H1 (cell line): ENCODE results near the gene METTL21C. TPM values are rescaled to one million over a fixed set of nuclear protein-coding genes. Genes with fewer than 3 reads are reported as not detected.

Source experiments
- CTCF ChIA-PET: fragments of 300-600 bp; sonication (Branson Sonifier 250); formaldehyde crosslinking; loops from one replicate; lab custom pipeline; 2021; ENCODE audit not compliant: partially characterized antibody; lab: Charles Lee
- POLR2A ChIA-PET: fragments of 300-600 bp; sonication (Branson Sonifier 250); formaldehyde crosslinking; loops from one replicate; lab custom pipeline; 2021; ENCODE audit warnings: inconsistent platforms; ENCODE audit not compliant: partially characterized antibody; lab: Charles Lee
- DNase-seq, 2 experiments: peaks; one replicate each; pipeline versions ENCODE4 v3.0.0 to v3.0.0-alpha.2; 2010 to 2022; ENCODE audit warnings: low spot score in 2 of 2, low read depth in 1 of 2, mixed read lengths in 1 of 2
- FAIRE-seq: peaks from 2 replicates; lab custom pipeline; 2011; peaks lifted over from hg19 to GRCh38; lab: Jason Lieb, UNC
- H2AFZ ChIP-seq: 2 replicates; pipeline ENCODE4 v1.8.1; 2012; ENCODE audit warnings: low read length, inconsistent platforms
- H2AK5ac ChIP-seq: 2 replicates; pipeline ENCODE4 v1.6.1; 2013; ENCODE audit warnings: low read depth, low read length
- H2BK120ac ChIP-seq: replicated peaks from 2 replicates; pipeline ENCODE3; 2013; ENCODE audit warnings: low read depth, low read length, inconsistent platforms
- H2BK12ac ChIP-seq: 2 replicates; pipeline ENCODE4 v1.6.1; 2013; ENCODE audit warnings: low read depth, low read length
- H2BK15ac ChIP-seq: 2 replicates; pipeline ENCODE4 v1.6.1; 2013; ENCODE audit warnings: low read length
- H2BK20ac ChIP-seq: 2 replicates; pipeline ENCODE4 v1.6.1; 2013; ENCODE audit warnings: low read length
- H2BK5ac ChIP-seq: 2 replicates; pipeline ENCODE4 v1.6.1; 2013; ENCODE audit warnings: low read depth, low read length
- H3K14ac ChIP-seq: 2 replicates; pipeline ENCODE4 v1.6.1; 2013; ENCODE audit warnings: inconsistent platforms; ENCODE audit not compliant: insufficient read length
- H3K18ac ChIP-seq: 2 replicates; pipeline ENCODE4 v1.6.1; 2013; ENCODE audit warnings: low read length; ENCODE audit errors: extremely low read depth
- H3K23ac ChIP-seq: 2 replicates; pipeline ENCODE4 v1.6.1; 2013; ENCODE audit warnings: inconsistent platforms; ENCODE audit not compliant: insufficient read length
- H3K23me2 ChIP-seq: 2 replicates; pipeline ENCODE4 v1.6.1; 2013; ENCODE audit warnings: low read depth, low read length
- H3K27ac ChIP-seq: 2 replicates; pipeline ENCODE4 v1.6.1; 2011; ENCODE audit warnings: low read depth, low read length, inconsistent platforms
- H3K27me3 ChIP-seq, 4 experiments: replicated peaks in 1 of 4; 1 replicate in 1 of 4; 2 replicates in 3 of 4; pipeline versions ENCODE4 v1.6.1 to v1.8.1; 2011 to 2013; ENCODE audit warnings: low read length in 3 of 4, mild to moderate bottlenecking in 3 of 4, inconsistent platforms in 2 of 4, mixed read lengths in 2 of 4, moderate library complexity in 1 of 4; ENCODE audit not compliant: control insufficient read depth in 3 of 4, insufficient read depth in 3 of 4; ENCODE audit errors: extremely low read depth in 1 of 4
- H3K36me3 ChIP-seq, 4 experiments: 2 replicates each; pipeline versions ENCODE4 v1.6.1 to v1.8.1; 2011 to 2013; ENCODE audit warnings: mild to moderate bottlenecking in 4 of 4, low read length in 3 of 4, moderate library complexity in 2 of 4, control low read depth in 1 of 4, inconsistent platforms in 1 of 4; ENCODE audit not compliant: insufficient read depth in 4 of 4, control insufficient read depth in 2 of 4
- H3K4ac ChIP-seq: replicated peaks from 2 replicates; pipeline ENCODE3; 2013; ENCODE audit warnings: low read length, low read depth, mixed read lengths, inconsistent platforms; ENCODE audit not compliant: insufficient read length
- H3K4me1 ChIP-seq, 4 experiments: replicated peaks in 1 of 4; 1 replicate in 1 of 4; 2 replicates in 3 of 4; pipeline versions ENCODE4 v1.6.1 to v1.8.1; 2011 to 2013; ENCODE audit warnings: low read length in 3 of 4, inconsistent platforms in 2 of 4, mixed read lengths in 1 of 4; ENCODE audit not compliant: insufficient read depth in 4 of 4, control insufficient read depth in 3 of 4
- H3K4me2 ChIP-seq, 2 experiments: 2 replicates each; pipeline versions ENCODE4 v1.6.1 to v1.8.1; 2011 to 2013; ENCODE audit warnings: low read depth in 2 of 2, low read length in 2 of 2, control low read depth in 1 of 2, inconsistent platforms in 1 of 2, mild to moderate bottlenecking in 1 of 2; ENCODE audit not compliant: insufficient read depth in 1 of 2
- H3K4me3 ChIP-seq, 4 experiments: fragments of 200-600, 300-600 bp in 1 of 4; sonication (generic), shearing (Covaris generic), sonication (Bioruptor Twin) in 1 of 4; 2 replicates each; pipeline versions ENCODE4 v1.5.1 to v1.8.1; 2011 to 2016; ENCODE audit warnings: low read length in 4 of 4, low read depth in 3 of 4, control low read depth in 2 of 4, inconsistent platforms in 2 of 4, mild to moderate bottlenecking in 2 of 4, mixed read lengths in 1 of 4, moderate library complexity in 1 of 4; ENCODE audit not compliant: insufficient read depth in 2 of 4; ENCODE audit errors: extremely low read depth in 1 of 4
- H3K56ac ChIP-seq: replicated peaks from 2 replicates; pipeline ENCODE3; 2013; ENCODE audit warnings: low read depth, mild to moderate bottlenecking, mixed read lengths, low read length, inconsistent platforms; ENCODE audit not compliant: insufficient read length
- H3K79me1 ChIP-seq: 2 replicates; pipeline ENCODE4 v1.6.1; 2013; ENCODE audit warnings: low read depth, low read length, control low read depth
- H3K79me2 ChIP-seq, 2 experiments: 2 replicates each; pipeline versions ENCODE4 v1.6.1 to v1.8.1; 2012 to 2013; ENCODE audit warnings: low read length in 2 of 2, mild to moderate bottlenecking in 2 of 2, inconsistent platforms in 1 of 2; ENCODE audit not compliant: insufficient read depth in 2 of 2, control insufficient read depth in 1 of 2
- H3K9ac ChIP-seq, 4 experiments: replicated peaks in 1 of 4; 1 replicate in 1 of 4; 2 replicates in 3 of 4; pipeline versions ENCODE4 v1.6.1 to v1.8.1; 2011 to 2013; ENCODE audit warnings: low read depth in 3 of 4, low read length in 3 of 4, control low read depth in 2 of 4, mild to moderate bottlenecking in 2 of 4, moderate library complexity in 2 of 4, inconsistent platforms in 1 of 4; ENCODE audit errors: extremely low read depth in 1 of 4
- H3K9me3 ChIP-seq, 2 experiments: 2 replicates each; pipeline versions ENCODE4 v1.6.1 to v1.8.1; 2012 to 2013; ENCODE audit warnings: mild to moderate bottlenecking in 2 of 2, moderate library complexity in 2 of 2, control low read depth in 1 of 2, inconsistent platforms in 1 of 2, low read depth in 1 of 2, low read length in 1 of 2, mixed read lengths in 1 of 2; ENCODE audit not compliant: insufficient read depth in 2 of 2
- H4K20me1 ChIP-seq, 2 experiments: replicated peaks in 1 of 2; 2 replicates each; pipeline versions ENCODE3 to v1.8.1; 2011 to 2013; ENCODE audit warnings: inconsistent platforms in 2 of 2, low read length in 2 of 2, mild to moderate bottlenecking in 1 of 2; ENCODE audit not compliant: insufficient read depth in 2 of 2, control insufficient read depth in 1 of 2
- H4K5ac ChIP-seq: 2 replicates; pipeline ENCODE4 v1.6.1; 2013; ENCODE audit warnings: low read length, low read depth, mixed read lengths, inconsistent platforms; ENCODE audit not compliant: insufficient read length
- H4K8ac ChIP-seq: 2 replicates; pipeline ENCODE4 v1.8.0; 2013; ENCODE audit warnings: mild to moderate bottlenecking, moderate library complexity, low read length, inconsistent platforms; ENCODE audit not compliant: insufficient read depth; ENCODE audit errors: extremely low read depth
- H4K91ac ChIP-seq: replicated peaks from 2 replicates; pipeline ENCODE3; 2013; ENCODE audit warnings: low read length, mixed read lengths, inconsistent platforms; ENCODE audit not compliant: insufficient read length
- CBX8 ChIP-seq: fragments of 300-800, 300-1000 bp; sonication (generic); IDR thresholded peaks from 2 replicates; pipeline ENCODE4 v1.7.1; 2016; ENCODE audit warnings: low read depth, low read length, borderline replicate concordance
- CEBPB ChIP-seq: IDR thresholded peaks from 2 replicates; pipeline ENCODE4 v1.6.1; 2012; ENCODE audit warnings: low read depth, low read length
- CHD1 ChIP-seq: IDR thresholded peaks from 2 replicates; pipeline ENCODE4 v1.6.1; 2012; ENCODE audit warnings: low read depth, low read length, improper control_type of control experiment
- CHD2 ChIP-seq: IDR thresholded peaks from 2 replicates; pipeline ENCODE4 v1.6.1; 2012; ENCODE audit warnings: low read length, improper control_type of control experiment
- CTBP2 ChIP-seq: IDR thresholded peaks from 2 replicates; pipeline ENCODE4 v1.7.0; 2011; ENCODE audit warnings: borderline replicate concordance, mild to moderate bottlenecking, moderate library complexity, mixed read lengths, low read length; ENCODE audit not compliant: insufficient read depth, insufficient read length
- NRF1 ChIP-seq: IDR thresholded peaks from 2 replicates; pipeline ENCODE4 v1.6.1; 2011; ENCODE audit warnings: mild to moderate bottlenecking, low read depth, low read length, improper control_type of control experiment
- PHF8 ChIP-seq: fragments of 200-600 bp; sonication (generic); conservative IDR thresholded peaks from 2 replicates; pipeline ENCODE4 v1.7.1; 2012; ENCODE audit warnings: low read depth, mild to moderate bottlenecking, inconsistent platforms, low read length, moderate library complexity
- POLR2AphosphoS5 ChIP-seq: IDR thresholded peaks from 2 replicates; pipeline ENCODE4 v1.6.1; 2011; ENCODE audit warnings: low read depth, low read length
- POU5F1 ChIP-seq: IDR thresholded peaks from 2 replicates; pipeline ENCODE4 v1.6.1; 2011; ENCODE audit warnings: low read depth, mild to moderate bottlenecking, low read length, moderate library complexity
- RNF2 ChIP-seq: fragments of 200-900, 300-1000 bp; sonication (generic); IDR thresholded peaks from 2 replicates; pipeline ENCODE4 v1.7.1; 2016; ENCODE audit warnings: borderline replicate concordance, low read depth, mild to moderate bottlenecking, antibody characterized with exemption, low read length; ENCODE audit not compliant: poor library complexity, severe bottlenecking; ENCODE audit errors: missing control alignments
- SIX5 ChIP-seq: IDR thresholded peaks from 2 replicates; pipeline ENCODE4 v1.6.1; 2011; ENCODE audit warnings: mild to moderate bottlenecking, low read depth, low read length
- SP1 ChIP-seq: IDR thresholded peaks from 2 replicates; pipeline ENCODE4 v1.6.1; 2011; ENCODE audit warnings: low read depth, low read length
- TCF12 ChIP-seq: IDR thresholded peaks from 2 replicates; pipeline ENCODE4 v1.6.1; 2011; ENCODE audit warnings: low read depth, mild to moderate bottlenecking, low read length
- YY1 ChIP-seq: IDR thresholded peaks from 2 replicates; pipeline ENCODE4 v1.6.1; 2011; ENCODE audit warnings: low read depth, mild to moderate bottlenecking, low read length
- WGBS, 2 experiments: shearing (Covaris generic) in 1 of 2; methylation state at CpG; one replicate each; pipeline versions ENCODE4 v1.1.6 to v1.1.7; 2013 to 2015; ENCODE audit warnings: low lambda C conversion rate in 2 of 2, mixed read lengths in 2 of 2, inconsistent platforms in 1 of 2, low coverage in 1 of 2, missing lambda C conversion rate in 1 of 2; ENCODE audit not compliant: insufficient replicate concordance in 2 of 2, insufficient coverage in 1 of 2, insufficient read length in 1 of 2; ENCODE audit errors: extremely low coverage in 1 of 2, missing lambda C conversion rate in 1 of 2; 5-methylcytosine and 5-hydroxymethylcytosine counted together
- polyA plus RNA-seq, 7 experiments: library from polyadenylated mRNA; depleted of rRNA in 3 of 7; stranded (reverse) in 5 of 7; unstranded in 2 of 7; fragments of >200 nt in 5 of 7; fragments of 200-250 nt in 2 of 7; gene quantifications; 1 replicate in 5 of 7; 2 replicates in 1 of 7; 4 replicates in 1 of 7; pipeline versions ENCODE4 v1.2.1 to v1.2.3, GENCODE V29; 2011 to 2013; ENCODE audit warnings: missing spikeins in 2 of 7, mixed read lengths in 2 of 7
- total RNA-seq: library from RNA; stranded (reverse); fragmentation: NEBNext Ultra II Directional; extraction: Animal tissue kit (Norgen Biotek cat#: 25700); gene quantifications from 2 replicates; pipeline ENCODE4 v1.2.1, GENCODE V29; 2021
- TF ChIP-seq, protein P1 (sequence below): IDR thresholded peaks from 2 replicates; pipeline ENCODE4 v1.6.1; 2012; ENCODE audit warnings: inconsistent platforms

METTL21C gene
- total and polyA plus RNA-seq, 2 of the 8 experiments (the other 6 are each of a cell fraction or from before 2014, with no cell fraction given), result not detected

DNA sequence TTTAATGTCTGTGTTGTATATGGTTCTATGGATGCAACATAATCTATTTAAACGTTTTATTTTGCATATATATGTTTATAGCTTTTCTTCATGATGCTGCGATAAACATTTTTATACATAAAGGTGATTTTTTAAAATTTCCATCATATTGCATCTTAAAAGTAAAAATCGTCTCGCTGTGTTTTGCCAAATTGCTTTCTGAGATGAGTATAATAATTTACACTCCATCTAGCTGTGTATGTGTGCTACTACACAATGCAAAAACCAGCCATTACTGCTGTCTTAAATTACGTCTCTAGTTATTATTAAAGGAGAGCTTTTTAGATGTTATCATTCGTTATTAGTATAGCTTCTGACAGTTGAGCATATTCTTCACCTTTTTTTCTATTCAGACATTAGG is 37.2 kb downstream of the METTL21C start:
- no peak overlapping the region for H2AFZ ChIP-seq
- peaks cover 6 to 37% (median 20%) of the 10 kb centered on the region in 4 experiments for H3K36me3 ChIP-seq
- H3K27me3 ChIP-seq, result no peaks in the 10 kb centered on the region
- POLR2A ChIA-PET, result no interaction called here
- H3K79me1 ChIP-seq, result no peaks in the 10 kb centered on the region
- H3K4me3 ChIP-seq, result no peak overlapping the region
- TF ChIP-seq CHD1 (no peak), POU5F1 (no peak), SP1 (no peak), TCF12 (no peak), CTBP2 (no peak), POLR2AphosphoS5 (no peak), NRF1 (no peak), SIX5 (no peak), CHD2 (no peak), RNF2 (no peak), PHF8 (no peak), CEBPB (no peak), YY1 (no peak), CBX8 (no peak)
- TF ChIP-seq, protein P1, sequence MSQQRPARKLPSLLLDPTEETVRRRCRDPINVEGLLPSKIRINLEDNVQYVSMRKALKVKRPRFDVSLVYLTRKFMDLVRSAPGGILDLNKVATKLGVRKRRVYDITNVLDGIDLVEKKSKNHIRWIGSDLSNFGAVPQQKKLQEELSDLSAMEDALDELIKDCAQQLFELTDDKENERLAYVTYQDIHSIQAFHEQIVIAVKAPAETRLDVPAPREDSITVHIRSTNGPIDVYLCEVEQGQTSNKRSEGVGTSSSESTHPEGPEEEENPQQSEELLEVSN, result no peak
- TF ChIP-seq, all 59 proteins: peak for 0
- Histone ChIP-seq H3K4me2 (no peak overlapping the region), H3K14ac (no peak overlapping the region), H2AK5ac (no peak overlapping the region), H4K20me1 (no peaks in the 10 kb centered on the region), H4K91ac (no peak overlapping the region), H2BK120ac (no peak overlapping the region), H3K4ac (no peak overlapping the region), H2BK15ac (no peak overlapping the region), H4K8ac (no peak overlapping the region), H3K27ac (no peak overlapping the region), H3K18ac (no peak overlapping the region), H3K9me3 (no peaks in the 10 kb centered on the region), H4K5ac (no peak overlapping the region), H3K9ac (no peak overlapping the region), H3K4me1 (no peaks in the 10 kb centered on the region), H3K23me2 (no peaks in the 10 kb centered on the region), H2BK20ac (no peak overlapping the region), H2BK5ac (no peak overlapping the region), H2BK12ac (no peak overlapping the region), H3K23ac (no peak overlapping the region), H3K79me2 (no peaks in the 10 kb centered on the region), H3K56ac (no peak overlapping the region)
- DNase-seq (no peak), FAIRE-seq (no peak)
- CTCF ChIA-PET, result interaction anchor here (0.7 to 1.6 kb wide), 5 partner anchors 13 to 186 kb away, joined by 3 to 6 read pairs (median 3); no protein-coding TSS in a partner anchor
- WGBS, 2 experiments, result 86% methylated on average over 6 of the region's 6 CpGs; no CpG with 5 or more reads in 1 of the 2 experiments
